Measurements from ENCODE around the gene STK10. TPM values are rescaled to one million over a fixed set of nuclear protein-coding genes. Genes with fewer than 3 reads are reported as not detected.
A peak's percentile ranks its signal among the peaks of the same experiment; 100 is the strongest.

Gene STK10
- polyA plus RNA-seq, 3 donors: 21.5 to 180 (median 47.4) TPM

GRCh38 chr5:172055421-172055820, 132.6 kb downstream of the STK10 start:
- H3K4me1 Mint-ChIP-seq: peaks cover 2% of the 10 kb centered on the region
- H3K4me3 ChIP-seq (replicated peaks in 1 of 3; ENCODE audit: low read depth in 2 of 3, low read length in 3 of 3): no peak overlapping the region
- no peaks in the 10 kb centered on the region for H3K4me1 ChIP-seq (ENCODE audit: control insufficient read depth in 1 of 2, insufficient read depth in 2 of 2, low read length in 2 of 2)
- H3K9me3 Mint-ChIP-seq: peaks cover 0 to 3% (median 0%) of the 10 kb centered on the region in 7 donors
- 94% methylated on average over 12 of the region's 19 CpGs for WGBS (ENCODE audit: insufficient coverage)
- DNase-seq: no peak
- no peaks in the 10 kb centered on the region for H3K27me3 ChIP-seq (ENCODE audit: control insufficient read depth in 2 of 2, insufficient read depth in 2 of 2, low read length in 2 of 2)
- peaks cover 0 to 8% (median 2%) of the 10 kb centered on the region in 3 donors for H3K27me3 Mint-ChIP-seq (ENCODE audit: low read depth in 3 of 3)
- intact Hi-C loops (cut with micrococcal nuclease): no loop called here
- no peak overlapping the region for H3K4me2 ChIP-seq (replicated peaks; ENCODE audit: extremely low read depth, low read length, poor library complexity, severe bottlenecking)
- peaks cover 92 to 98% of the 10 kb centered on the region in 2 donors for H3K36me3 Mint-ChIP-seq
- H3K4me3 Mint-ChIP-seq: no peak overlapping the region
- no peaks in the 10 kb centered on the region for H3K79me2 ChIP-seq (ENCODE audit: insufficient read depth, low read length)
- H3K27ac ChIP-seq (ENCODE audit: low read depth in 1 of 2, low read length in 2 of 2): no peak overlapping the region
- peaks cover 95 to 100% of the 10 kb centered on the region in 2 donors for H3K36me3 ChIP-seq (replicated peaks in 1 of 2; ENCODE audit: control insufficient read depth in 1 of 2, insufficient read depth in 2 of 2, low read length in 2 of 2)
- no peaks in the 10 kb centered on the region for H3K9me3 ChIP-seq (replicated peaks in 1 of 2; ENCODE audit: control insufficient read depth in 1 of 2, insufficient read depth in 1 of 2, low read length in 2 of 2)
- peak overlapping the region in 1 of 7 donors; percentile 63 for H3K27ac Mint-ChIP-seq
- H2AFZ ChIP-seq (ENCODE audit: insufficient read depth, low read depth, low read length, poor library complexity, severe bottlenecking): no peak overlapping the region
- peaks cover 94% of the 10 kb centered on the region for H4K20me1 ChIP-seq (ENCODE audit: insufficient read depth, low read length)
- TF ChIP-seq CTCF (IDR thresholded peaks at IDR 0.05): no peak
- no peak overlapping the region for H3K9ac ChIP-seq (ENCODE audit: insufficient read depth, low read length, poor library complexity, severe bottlenecking)

GRCh38 chr5:172054611-172055153, 133.3 kb downstream of the STK10 start:
- H3K27ac Mint-ChIP-seq: no peak overlapping the region
- Histone ChIP-seq H3K9me3 (replicated peaks in 1 of 2; ENCODE audit: control insufficient read depth in 1 of 2, insufficient read depth in 1 of 2, low read length in 2 of 2) (no peaks in the 10 kb centered on the region), H3K9ac (ENCODE audit: insufficient read depth, low read length, poor library complexity, severe bottlenecking) (no peak overlapping the region), H3K79me2 (ENCODE audit: insufficient read depth, low read length) (no peaks in the 10 kb centered on the region), H3K4me2 (replicated peaks; ENCODE audit: extremely low read depth, low read length, poor library complexity, severe bottlenecking) (no peak overlapping the region), H3K27me3 (ENCODE audit: control insufficient read depth in 2 of 2, insufficient read depth in 2 of 2, low read length in 2 of 2) (no peaks in the 10 kb centered on the region), H3K27ac (ENCODE audit: low read depth in 1 of 2, low read length in 2 of 2) (no peak overlapping the region), H2AFZ (ENCODE audit: insufficient read depth, low read depth, low read length, poor library complexity, severe bottlenecking) (no peak overlapping the region), H3K4me1 (ENCODE audit: control insufficient read depth in 1 of 2, insufficient read depth in 2 of 2, low read length in 2 of 2) (no peaks in the 10 kb centered on the region), H3K36me3 (replicated peaks in 1 of 2; ENCODE audit: control insufficient read depth in 1 of 2, insufficient read depth in 2 of 2, low read length in 2 of 2) (peaks cover 95 to 100% of the 10 kb centered on the region in 2 donors), H4K20me1 (ENCODE audit: insufficient read depth, low read length) (peaks cover 94% of the 10 kb centered on the region), H3K4me3 (replicated peaks in 1 of 3; ENCODE audit: low read depth in 2 of 3, low read length in 3 of 3) (no peak overlapping the region)
- no peak overlapping the region for H3K4me3 Mint-ChIP-seq
- peaks cover 90 to 98% of the 10 kb centered on the region in 2 donors for H3K36me3 Mint-ChIP-seq
- WGBS (ENCODE audit: insufficient coverage): 97% methylated on average over 6 of the region's 11 CpGs
- no peak for TF ChIP-seq CTCF (IDR thresholded peaks at IDR 0.05)
- H3K9me3 Mint-ChIP-seq: no peaks in the 10 kb centered on the region
- peaks cover 2% of the 10 kb centered on the region for H3K4me1 Mint-ChIP-seq
- intact Hi-C loops (cut with micrococcal nuclease): no loop called here
- peaks cover 0 to 8% (median 2%) of the 10 kb centered on the region in 3 donors for H3K27me3 Mint-ChIP-seq (ENCODE audit: low read depth in 3 of 3)
- DNase-seq: no peak
